Mammary epithelial cell (primary cell): ENCODE data around the gene IRAK3.

ENCODE experiments used
- CTCF ChIP-seq, 2 donors: IDR thresholded peaks in 1 of 2; conservative IDR thresholded peaks in 1 of 2; 2 replicates each; pipeline ENCODE4 v1.5.1; 2011 to 2012; ENCODE audit warnings: inconsistent platforms in 2 of 2, low read length in 2 of 2, mild to moderate bottlenecking in 2 of 2, control low read depth in 1 of 2, low read depth in 1 of 2; ENCODE audit not compliant: insufficient read depth in 1 of 2; ENCODE audit errors: extremely low read depth in 1 of 2
- EZH2 ChIP-seq: IDR thresholded peaks from 2 replicates; pipeline ENCODE4 v1.6.1; 2012; ENCODE audit warnings: low read length, inconsistent platforms, borderline replicate concordance

DNA sequence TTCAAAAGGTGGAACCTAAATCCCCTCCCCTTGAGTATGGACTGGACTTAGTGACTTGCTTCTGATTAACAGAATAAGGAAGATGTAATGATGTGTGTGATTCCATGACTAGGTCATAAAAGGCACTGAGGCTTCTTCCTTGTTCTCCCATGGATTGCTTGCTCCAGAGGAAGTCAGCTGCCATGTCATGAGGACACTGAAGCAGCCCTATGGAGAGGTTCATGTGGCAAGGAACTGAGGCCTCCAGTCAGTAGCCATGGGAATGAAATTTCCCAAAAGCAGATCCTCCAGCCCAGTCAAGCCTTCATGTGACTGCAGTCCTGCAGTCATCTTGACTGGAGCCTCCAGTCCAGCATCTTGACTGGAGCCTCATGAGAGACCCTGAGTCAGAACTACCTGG, 29.9 kb upstream of the IRAK3 start:
- TF ChIP-seq EZH2 (no peak), CTCF (conservative IDR thresholded peaks at IDR 0.05 in 1 of 2, IDR thresholded peaks at IDR 0.05 in 1 of 2; ENCODE audit: extremely low read depth in 1 of 2, insufficient read depth in 1 of 2, low read depth in 1 of 2, low read length in 2 of 2) (no peak)
